Large intestine (tissue), 3 donors: Measurements from ENCODE around the gene FOXO6. TPM values are rescaled to one million over a fixed set of nuclear protein-coding genes. Genes with fewer than 3 reads are reported as not detected.

Experiments used
- DNase-seq, 2 donors: peaks; one replicate each; pipeline versions ENCODE4 v3.0.0 to v3.0.0-alpha.2; 2013
- H3K27ac ChIP-seq: one replicate; pipeline ENCODE4 v1.5.1; 2013; ENCODE audit warnings: low read length
- H3K27me3 ChIP-seq: 2 replicates; pipeline ENCODE4 v1.6.1; 2013; ENCODE audit warnings: low read length; ENCODE audit not compliant: control insufficient read depth, insufficient read depth
- H3K36me3 ChIP-seq: 2 replicates; pipeline ENCODE4 v1.6.1; 2013; ENCODE audit warnings: low read length; ENCODE audit not compliant: control insufficient read depth, insufficient read depth
- H3K4me1 ChIP-seq: one replicate; pipeline ENCODE4 v1.6.1; 2013; ENCODE audit warnings: low read length; ENCODE audit not compliant: control insufficient read depth, insufficient read depth
- H3K4me3 ChIP-seq: one replicate; pipeline ENCODE4 v1.5.1; 2013; ENCODE audit warnings: low read length
- H3K9me3 ChIP-seq: one replicate; pipeline ENCODE4 v1.6.1; 2013; ENCODE audit warnings: mild to moderate bottlenecking, low read depth, low read length, moderate library complexity; ENCODE audit not compliant: control insufficient read depth
- WGBS: methylation state at CpG from one replicate; pipeline ENCODE4 v1.1.5; 2013; ENCODE audit warnings: low lambda C conversion rate; ENCODE audit not compliant: insufficient coverage; 5-methylcytosine and 5-hydroxymethylcytosine counted together
- polyA plus RNA-seq: library from polyadenylated mRNA; unstranded; fragments of 120-200 nt; gene quantifications from one replicate; pipeline ENCODE4 v1.2.1, GENCODE V29; 2013

The FOXO6 gene
- polyA plus RNA-seq, 1 donor: 6.4 TPM

GRCh38 chr1:41353744-41354143 is 7.5 kb upstream of the FOXO6 start:
- Histone ChIP-seq H3K27me3 (no peaks in the 10 kb centered on the region), H3K9me3 (no peaks in the 10 kb centered on the region), H3K4me3 (no peak overlapping the region), H3K4me1 (peaks cover 7% of the 10 kb centered on the region), H3K27ac (no peak overlapping the region), H3K36me3 (no peaks in the 10 kb centered on the region)
- WGBS: 90% methylated on average over 2 of the region's 9 CpGs
- no peak for DNase-seq

GRCh38 chr1:41354956-41355355 is 6.3 kb upstream of the FOXO6 start:
- Histone ChIP-seq H3K4me3 (no peak overlapping the region), H3K27ac (no peak overlapping the region), H3K36me3 (no peaks in the 10 kb centered on the region), H3K9me3 (no peaks in the 10 kb centered on the region), H3K4me1 (peaks cover 20% of the 10 kb centered on the region), H3K27me3 (no peaks in the 10 kb centered on the region)
- WGBS: no CpG with 5 or more reads among the region's 3 CpGs
- no peak for DNase-seq

GRCh38 chr1:41355356-41355755 is 5.9 kb upstream of the FOXO6 start:
- WGBS: no CpG with 5 or more reads among the region's 1 CpG
- no peak overlapping the region for H3K4me3 ChIP-seq
- no peaks in the 10 kb centered on the region for H3K27me3 ChIP-seq
- H3K36me3 ChIP-seq: no peaks in the 10 kb centered on the region
- no peak for DNase-seq
- no peak overlapping the region for H3K27ac ChIP-seq
- H3K4me1 ChIP-seq: peaks cover 23% of the 10 kb centered on the region
- no peaks in the 10 kb centered on the region for H3K9me3 ChIP-seq

GRCh38 chr1:41355761-41356160 is 5.5 kb upstream of the FOXO6 start:
- DNase-seq: no peak
- WGBS: 37% methylated on average over 3 of the region's 6 CpGs

GRCh38 chr1:41356752-41357151 is 4.5 kb upstream of the FOXO6 start:
- Histone ChIP-seq H3K36me3 (no peaks in the 10 kb centered on the region), H3K27ac (no peak overlapping the region), H3K27me3 (no peaks in the 10 kb centered on the region), H3K4me1 (peaks cover 28% of the 10 kb centered on the region), H3K4me3 (no peak overlapping the region), H3K9me3 (no peaks in the 10 kb centered on the region)
- no peak for DNase-seq
- WGBS: no CpG with 5 or more reads among the region's 4 CpGs

More at GRCh38 chr1:41355761-41356160, 5.5 kb upstream of the FOXO6 start:
- Histone ChIP-seq H3K27me3 (no peaks in the 10 kb centered on the region), H3K4me1 (peaks cover 27% of the 10 kb centered on the region), H3K4me3 (no peak overlapping the region), H3K9me3 (no peaks in the 10 kb centered on the region), H3K36me3 (no peaks in the 10 kb centered on the region), H3K27ac (no peak overlapping the region)

- WGBS: no CpG with 5 or more reads among the region's 6 CpGs
- Histone ChIP-seq H3K4me1 (peaks cover 33% of the 10 kb centered on the region), H3K36me3 (no peaks in the 10 kb centered on the region), H3K27me3 (peaks cover 6% of the 10 kb centered on the region), H3K4me3 (no peak overlapping the region), H3K9me3 (peaks cover 5% of the 10 kb centered on the region), H3K27ac (no peak overlapping the region)
- DNase-seq: peak in 1 of 2 donors; percentile 42
Observed at GRCh38 chr1:41357451-41358101, 3.7 kb upstream of the FOXO6 start.

GRCh38 chr1:41358131-41359021 is 2.9 kb upstream of the FOXO6 start:
- peaks cover 5% of the 10 kb centered on the region for H3K9me3 ChIP-seq
- peak in 1 of 2 donors; percentile 55 for DNase-seq
- H3K36me3 ChIP-seq: no peaks in the 10 kb centered on the region
- peaks cover 41% of the 10 kb centered on the region for H3K4me1 ChIP-seq
- H3K27me3 ChIP-seq: peaks cover 14% of the 10 kb centered on the region
- no peak overlapping the region for H3K4me3 ChIP-seq
- WGBS: 40% methylated on average over 2 of the region's 25 CpGs
- H3K27ac ChIP-seq: no peak overlapping the region

GRCh38 chr1:41359211-41360073 is 1.8 kb upstream of the FOXO6 start:
- peaks cover 41% of the 10 kb centered on the region for H3K4me1 ChIP-seq
- H3K4me3 ChIP-seq: no peak overlapping the region
- no peaks in the 10 kb centered on the region for H3K36me3 ChIP-seq
- H3K27ac ChIP-seq: no peak overlapping the region
- WGBS: no CpG with 5 or more reads among the region's 10 CpGs
- H3K27me3 ChIP-seq: peaks cover 20% of the 10 kb centered on the region
- H3K9me3 ChIP-seq: peaks cover 5% of the 10 kb centered on the region
- DNase-seq: no peak

GRCh38 chr1:41360074-41360785 is 1.0 kb upstream of the FOXO6 start:
- Histone ChIP-seq H3K36me3 (no peaks in the 10 kb centered on the region), H3K9me3 (peaks cover 5% of the 10 kb centered on the region), H3K4me1 (peaks cover 44% of the 10 kb centered on the region), H3K27me3 (peaks cover 20% of the 10 kb centered on the region), H3K4me3 (peak overlapping the region; percentile 2), H3K27ac (peak overlapping the region; percentile 54)
- WGBS: no CpG with 5 or more reads among the region's 12 CpGs
- peak; percentile 66 to 83 for DNase-seq
